Stimulated activated naive CD8-positive, alpha-beta T cell treated with anti-CD3 and anti-CD28 coated beads, Interleukin-15, Interleukin-2, amounts not matched to agents 100 ng/mL and 50 ng/mL, for 24 hours (primary cell): ENCODE measurements around the gene ROBO1.
"Not testable (repeated sequence)": the region's sequence is repeated elsewhere in the genome, so short reads cannot be mapped to it uniquely, and the experiment has no call there.

ENCODE experiments used
- H3K27ac Mint-ChIP-seq: one replicate; pipeline ENCODE4 v1.8.0; 2021; ENCODE audit warnings: mild to moderate bottlenecking, mixed read lengths
- H3K27me3 Mint-ChIP-seq: one replicate; pipeline ENCODE4 v1.8.0; 2021; ENCODE audit warnings: mixed read lengths
- H3K36me3 Mint-ChIP-seq: one replicate; pipeline ENCODE4 v1.8.0; 2021; ENCODE audit warnings: low read depth, mixed read lengths
- H3K4me1 Mint-ChIP-seq: one replicate; pipeline ENCODE4 v1.8.0; 2021; ENCODE audit warnings: low read depth, mixed read lengths
- H3K4me3 Mint-ChIP-seq: one replicate; pipeline ENCODE4 v1.8.0; 2021; ENCODE audit warnings: mild to moderate bottlenecking, mixed read lengths
- H3K9me3 Mint-ChIP-seq: one replicate; pipeline ENCODE4 v1.8.0; 2021; ENCODE audit warnings: mixed read lengths

ROBO1 gene

DNA sequence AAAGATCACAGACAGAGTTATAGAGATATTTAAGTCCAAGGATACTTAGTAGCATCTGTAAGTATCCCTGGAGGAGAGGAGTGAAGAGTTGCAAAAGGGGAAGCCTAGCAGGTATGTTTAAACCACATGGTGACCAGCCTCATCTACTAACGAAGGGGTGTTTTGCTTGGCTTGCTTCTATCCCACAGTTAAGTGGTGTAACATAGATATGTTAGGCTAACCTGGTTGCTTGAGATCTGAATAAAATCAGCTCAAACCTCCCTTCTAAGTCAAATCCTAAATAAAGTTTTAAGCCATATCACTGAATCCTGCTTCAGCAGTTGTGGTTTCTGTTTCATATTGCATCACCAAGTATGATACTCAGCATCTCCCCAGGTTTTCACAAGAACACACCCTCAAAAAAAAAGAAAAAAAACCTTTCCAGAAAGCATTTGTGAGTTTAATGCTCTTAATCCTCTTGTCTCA is 880.2 kb downstream of the ROBO1 start:
- Mint-ChIP-seq H3K9me3 (peaks cover 12% of the 10 kb centered on the region), H3K27ac (no peak overlapping the region), H3K36me3 (no peaks in the 10 kb centered on the region), H3K4me3 (no peak overlapping the region), H3K27me3 (no peaks in the 10 kb centered on the region), H3K4me1 (no peaks in the 10 kb centered on the region)

DNA sequence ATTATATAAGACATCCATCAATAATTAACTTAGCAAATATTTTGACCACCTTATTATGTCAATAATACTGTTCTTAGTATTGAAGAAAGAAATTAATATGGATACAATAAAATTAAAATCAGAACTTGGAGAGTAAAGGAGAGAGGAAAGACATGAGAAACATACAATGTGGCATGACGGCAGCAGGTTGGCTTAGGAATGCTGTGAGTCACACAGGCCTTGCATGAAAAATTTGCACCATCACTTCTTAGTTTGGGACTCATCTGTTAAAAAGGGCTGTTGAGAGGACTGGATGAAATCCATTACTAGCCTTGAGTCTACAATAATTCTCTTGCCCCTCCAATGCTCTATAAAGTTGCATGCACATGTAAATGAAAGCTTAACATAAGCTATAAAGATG is 880.8 kb downstream of the ROBO1 start:
- H3K4me1 Mint-ChIP-seq: no peaks in the 10 kb centered on the region

DNA sequence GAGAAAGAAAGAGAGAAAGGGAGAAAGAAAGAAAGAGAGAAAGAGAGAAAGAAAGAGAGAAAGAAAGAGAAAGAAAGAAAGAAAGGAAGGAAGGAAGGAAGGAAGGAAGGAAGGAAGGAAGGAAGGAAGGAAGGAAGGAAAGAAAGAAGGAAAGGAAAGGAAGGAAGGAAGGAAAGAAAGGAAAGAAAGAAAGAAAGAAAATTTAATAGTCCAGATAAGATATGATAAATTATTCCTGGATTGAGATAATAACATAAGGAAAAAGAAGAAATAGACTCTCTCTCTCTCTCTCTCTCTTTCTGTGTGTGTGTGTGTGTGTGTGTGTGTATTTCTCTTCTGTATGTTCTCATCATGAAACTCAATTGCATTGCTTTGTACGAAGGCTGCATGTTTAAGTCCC is 883.2 kb downstream of the ROBO1 start:
- H3K4me3 Mint-ChIP-seq, H3K36me3 Mint-ChIP-seq, H3K27ac Mint-ChIP-seq, H3K27me3 Mint-ChIP-seq, H3K9me3 Mint-ChIP-seq, H3K4me1 Mint-ChIP-seq: not testable (repeated sequence)

More for the DNA sequence above, 880.8 kb downstream of the ROBO1 start:
- H3K27ac Mint-ChIP-seq: no peak overlapping the region
- no peak overlapping the region for H3K4me3 Mint-ChIP-seq
- peaks cover 15% of the 10 kb centered on the region for H3K9me3 Mint-ChIP-seq
- H3K36me3 Mint-ChIP-seq: no peaks in the 10 kb centered on the region
- no peaks in the 10 kb centered on the region for H3K27me3 Mint-ChIP-seq

DNA sequence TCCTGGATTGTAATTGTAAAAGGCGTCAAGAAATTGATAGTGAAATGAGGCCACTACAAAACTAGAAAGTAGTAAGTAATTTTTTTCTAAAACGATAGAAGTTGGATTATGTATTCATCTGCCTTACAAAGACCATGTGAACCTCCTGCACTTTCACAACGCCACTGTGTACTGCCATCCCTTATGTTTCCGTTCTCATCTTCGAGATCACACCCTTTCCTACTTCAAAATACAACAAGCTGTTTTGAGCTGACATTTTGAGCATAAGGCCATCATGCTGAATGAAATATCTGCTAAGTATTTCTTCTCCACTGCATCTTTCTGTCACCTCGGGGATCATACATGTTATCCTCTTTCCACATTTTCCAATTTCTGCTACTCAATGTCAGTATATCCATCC is 885.5 kb downstream of the ROBO1 start:
- H3K4me1 Mint-ChIP-seq: no peaks in the 10 kb centered on the region
- H3K27ac Mint-ChIP-seq: no peak overlapping the region
- H3K36me3 Mint-ChIP-seq: no peaks in the 10 kb centered on the region
- H3K27me3 Mint-ChIP-seq: no peaks in the 10 kb centered on the region
- H3K4me3 Mint-ChIP-seq: no peak overlapping the region
- peaks cover 3% of the 10 kb centered on the region for H3K9me3 Mint-ChIP-seq

DNA sequence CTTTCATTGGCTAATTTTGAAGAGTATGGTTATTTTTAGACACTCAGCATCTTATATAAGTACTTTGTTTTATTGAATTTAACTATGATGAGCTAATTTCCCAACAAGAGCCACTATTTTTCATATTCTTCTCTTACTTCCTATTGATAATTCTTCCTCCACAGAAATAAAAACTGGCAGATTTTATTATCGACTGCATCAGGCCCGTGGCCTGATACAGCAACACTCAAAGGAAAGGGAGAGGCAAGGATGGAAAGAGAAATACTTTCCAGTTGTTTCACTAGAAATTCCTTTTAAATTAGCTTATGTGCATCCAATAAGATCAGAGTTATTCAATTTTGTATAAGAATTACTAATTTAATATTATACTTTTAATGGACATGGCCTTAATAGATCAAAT is 886.3 kb downstream of the ROBO1 start:
- Mint-ChIP-seq H3K27me3 (no peaks in the 10 kb centered on the region), H3K4me1 (no peaks in the 10 kb centered on the region), H3K36me3 (no peaks in the 10 kb centered on the region), H3K9me3 (peaks cover 3% of the 10 kb centered on the region), H3K27ac (no peak overlapping the region), H3K4me3 (no peak overlapping the region)

DNA sequence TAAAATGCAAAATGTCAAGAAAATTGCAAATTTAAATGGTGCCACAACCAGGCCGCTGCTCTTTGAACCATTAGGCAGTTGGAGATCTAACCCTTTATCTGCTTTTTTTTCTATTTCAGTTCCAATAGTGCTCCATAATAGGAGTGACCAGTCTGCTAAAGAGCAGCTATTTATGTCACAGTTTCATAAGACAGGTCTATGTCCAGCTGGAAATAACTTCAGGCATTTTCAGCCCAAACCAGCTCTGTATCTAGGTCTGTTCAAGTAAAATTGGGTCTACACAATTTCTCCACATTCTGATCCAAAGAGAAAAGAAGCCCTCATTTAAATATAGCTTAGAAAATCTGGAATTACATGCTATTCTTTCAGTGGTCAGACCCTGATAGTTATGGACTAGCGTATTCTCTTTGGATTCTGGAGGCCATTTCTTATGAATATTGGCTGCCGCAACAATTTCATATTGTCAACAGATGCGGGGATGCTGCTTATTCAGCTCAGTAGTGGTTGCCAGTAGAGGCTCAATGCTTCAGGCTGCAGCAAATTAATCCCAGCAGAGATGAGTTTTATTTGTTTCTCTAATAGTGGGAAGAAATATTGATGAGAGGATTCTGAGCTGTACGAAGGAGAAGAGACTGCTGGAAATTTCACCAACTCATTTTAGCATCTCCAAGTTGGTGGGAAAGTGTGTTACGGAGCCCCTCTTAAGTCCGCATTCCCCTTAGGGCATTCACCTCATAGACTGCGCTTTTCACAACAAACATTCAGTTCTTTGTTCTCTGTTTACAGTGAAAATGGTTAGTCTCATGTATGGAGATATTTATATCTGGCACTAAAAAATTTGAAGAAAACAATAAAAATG is 887.0 kb downstream of the ROBO1 start:
- Mint-ChIP-seq H3K4me3 (no peak overlapping the region), H3K27me3 (no peaks in the 10 kb centered on the region), H3K27ac (no peak overlapping the region), H3K4me1 (no peaks in the 10 kb centered on the region), H3K36me3 (no peaks in the 10 kb centered on the region), H3K9me3 (peaks cover 3% of the 10 kb centered on the region)

DNA sequence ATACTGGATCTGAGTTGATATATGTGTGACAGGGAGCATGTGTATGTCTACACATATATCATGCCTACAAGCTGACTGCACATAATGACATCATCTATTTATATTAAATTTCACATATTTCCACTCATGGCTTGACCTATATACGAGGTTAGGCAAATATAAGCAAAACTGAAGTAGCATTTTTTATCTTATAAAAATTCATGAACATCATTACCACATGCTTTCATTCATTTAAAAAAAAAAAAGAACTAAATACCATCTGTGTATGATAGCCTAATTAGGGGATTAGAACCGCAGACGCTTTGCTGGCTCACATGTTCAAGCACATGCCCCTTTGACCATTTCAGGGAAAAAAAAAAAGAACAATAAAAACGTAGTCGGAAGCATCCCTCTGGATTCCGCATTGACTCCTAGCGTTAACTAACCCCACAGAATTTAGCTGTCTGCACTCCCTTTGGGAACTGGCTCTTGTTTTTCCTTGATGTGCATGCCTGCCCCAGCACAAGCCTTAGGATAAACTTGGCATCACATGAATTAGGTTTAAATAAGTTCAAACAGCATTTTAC is 888.4 kb downstream of the ROBO1 start:
- no peaks in the 10 kb centered on the region for H3K27me3 Mint-ChIP-seq
- no peaks in the 10 kb centered on the region for H3K36me3 Mint-ChIP-seq
- no peak overlapping the region for H3K27ac Mint-ChIP-seq
- peaks cover 3% of the 10 kb centered on the region for H3K9me3 Mint-ChIP-seq
- no peak overlapping the region for H3K4me3 Mint-ChIP-seq
- H3K4me1 Mint-ChIP-seq: no peaks in the 10 kb centered on the region

DNA sequence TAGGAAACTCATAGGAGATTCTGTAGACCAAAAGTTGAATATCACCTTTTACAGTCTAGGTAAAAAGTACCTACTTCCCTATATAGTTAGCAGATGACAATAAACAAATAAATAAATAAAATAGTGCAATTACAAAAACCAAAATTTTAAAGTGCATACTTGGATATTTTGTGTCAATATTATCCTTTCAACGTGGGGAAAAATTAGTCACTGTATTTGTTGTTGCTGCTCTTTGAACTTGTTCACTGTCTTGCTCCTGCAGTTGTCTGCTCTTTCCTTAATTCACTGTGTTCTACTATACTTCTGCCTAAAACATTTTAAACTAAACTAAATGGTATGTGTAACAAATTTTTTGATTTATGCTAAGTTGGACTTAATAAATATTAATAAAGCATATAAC is 889.0 kb downstream of the ROBO1 start:
- Mint-ChIP-seq H3K36me3 (no peaks in the 10 kb centered on the region), H3K27me3 (no peaks in the 10 kb centered on the region), H3K4me1 (no peaks in the 10 kb centered on the region), H3K9me3 (peaks cover 3% of the 10 kb centered on the region), H3K27ac (no peak overlapping the region), H3K4me3 (no peak overlapping the region)

DNA sequence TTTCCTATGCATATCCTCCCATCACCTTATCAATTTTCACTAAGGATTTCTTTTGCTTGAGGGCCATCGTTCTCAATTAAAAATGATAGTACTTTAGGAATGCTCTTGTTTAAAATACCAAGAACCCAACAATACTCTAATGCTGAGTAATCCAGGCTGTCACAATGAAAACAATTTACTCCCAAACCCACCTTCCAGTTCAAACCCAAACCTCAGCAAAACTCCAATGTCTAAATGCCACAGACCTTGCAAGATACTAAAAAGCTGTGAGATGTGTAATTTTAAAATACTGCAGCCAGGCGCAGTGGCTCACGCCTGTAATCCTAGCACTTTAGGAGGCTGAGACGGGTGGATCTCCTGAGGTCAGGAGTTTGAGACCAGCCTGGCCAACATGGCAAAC is 889.8 kb downstream of the ROBO1 start:
- Mint-ChIP-seq H3K27ac (no peak overlapping the region), H3K4me3 (no peak overlapping the region), H3K36me3 (no peaks in the 10 kb centered on the region), H3K9me3 (peaks cover 7% of the 10 kb centered on the region), H3K27me3 (no peaks in the 10 kb centered on the region), H3K4me1 (no peaks in the 10 kb centered on the region)

DNA sequence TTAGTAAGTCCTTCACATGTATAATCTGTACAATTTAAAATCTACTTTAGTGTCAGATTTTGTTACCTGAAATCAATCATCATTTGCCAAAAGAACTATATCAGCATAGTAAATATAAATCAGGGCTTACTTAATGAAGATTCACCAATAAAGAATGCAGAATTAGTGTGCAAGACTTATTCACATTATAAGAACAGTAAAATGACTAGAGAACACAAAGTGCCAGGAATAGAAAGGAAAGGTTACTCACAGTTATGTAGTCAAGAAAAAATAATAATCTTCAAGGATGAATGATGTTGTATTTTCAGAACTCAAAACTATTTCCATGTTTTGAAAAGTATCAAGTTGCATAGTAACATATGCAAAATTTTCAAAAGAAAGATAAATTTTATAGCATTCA is 891.9 kb downstream of the ROBO1 start:
- peaks cover 3% of the 10 kb centered on the region for H3K9me3 Mint-ChIP-seq
- H3K27ac Mint-ChIP-seq: no peak overlapping the region
- H3K4me1 Mint-ChIP-seq: no peaks in the 10 kb centered on the region
- H3K27me3 Mint-ChIP-seq: no peaks in the 10 kb centered on the region
- no peak overlapping the region for H3K4me3 Mint-ChIP-seq
- no peaks in the 10 kb centered on the region for H3K36me3 Mint-ChIP-seq

DNA sequence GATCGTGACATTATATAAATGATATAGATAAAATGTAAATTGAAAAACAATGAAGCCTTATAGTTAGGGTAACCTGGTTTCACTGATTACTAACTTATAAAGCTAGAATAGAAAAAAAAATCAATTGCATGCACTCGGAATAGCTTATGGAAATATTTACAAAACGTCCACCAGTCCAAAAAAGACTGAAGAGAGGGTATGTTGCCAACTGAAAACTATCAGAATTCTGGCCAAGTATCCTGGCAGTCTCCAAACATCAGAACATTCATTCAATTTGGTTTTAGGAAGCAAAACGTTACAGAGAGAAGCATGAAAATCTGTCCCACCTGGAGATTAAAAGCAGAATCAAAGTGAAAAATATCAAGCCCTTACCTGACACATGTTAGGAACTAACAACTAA is 892.4 kb downstream of the ROBO1 start:
- Mint-ChIP-seq H3K36me3 (no peaks in the 10 kb centered on the region), H3K4me1 (no peaks in the 10 kb centered on the region), H3K27ac (no peak overlapping the region), H3K27me3 (no peaks in the 10 kb centered on the region), H3K9me3 (peaks cover 3% of the 10 kb centered on the region), H3K4me3 (no peak overlapping the region)

DNA sequence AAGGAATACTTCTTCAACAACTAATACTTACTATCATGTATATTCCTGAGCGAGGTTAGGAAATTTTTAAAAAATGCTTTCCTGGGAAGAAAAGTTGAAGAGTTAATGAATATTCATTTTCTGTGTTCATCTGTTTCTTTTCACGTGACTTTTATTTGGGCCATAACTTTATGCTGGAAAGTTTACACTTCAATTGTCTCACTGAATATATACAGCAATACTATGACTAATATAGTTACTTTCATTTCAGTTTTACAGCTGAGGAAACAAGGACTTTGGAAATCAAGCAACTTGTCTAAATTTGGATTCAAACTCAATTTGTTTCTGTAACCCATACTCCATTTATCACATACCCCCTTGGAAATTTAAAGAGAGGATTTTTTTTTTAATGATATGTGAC is 894.2 kb downstream of the ROBO1 start:
- no peaks in the 10 kb centered on the region for H3K4me1 Mint-ChIP-seq
- H3K4me3 Mint-ChIP-seq: no peak overlapping the region
- no peaks in the 10 kb centered on the region for H3K36me3 Mint-ChIP-seq
- H3K9me3 Mint-ChIP-seq: peaks cover 3% of the 10 kb centered on the region
- no peak overlapping the region for H3K27ac Mint-ChIP-seq
- no peaks in the 10 kb centered on the region for H3K27me3 Mint-ChIP-seq

DNA sequence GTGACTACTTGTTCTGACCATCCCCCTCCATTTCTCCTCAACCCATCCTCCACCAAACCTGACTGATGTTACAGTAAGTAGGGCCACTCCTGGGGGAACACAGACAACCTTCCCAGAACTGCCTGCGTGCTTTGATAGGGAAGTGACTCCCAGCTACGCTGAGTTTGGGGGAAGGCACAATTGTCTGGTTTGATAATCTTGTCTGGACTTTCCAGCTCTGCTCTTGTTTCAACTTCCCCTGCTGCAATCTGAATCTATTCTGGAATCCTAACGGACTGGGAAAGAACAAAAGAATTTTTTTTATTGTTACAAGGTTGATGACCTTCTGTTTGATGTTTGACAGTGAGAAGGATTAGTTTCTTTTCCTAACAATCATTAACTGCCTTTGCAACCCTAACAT is 895.6 kb downstream of the ROBO1 start:
- Mint-ChIP-seq H3K27me3 (no peaks in the 10 kb centered on the region), H3K9me3 (peaks cover 3% of the 10 kb centered on the region), H3K27ac (no peak overlapping the region), H3K4me1 (no peaks in the 10 kb centered on the region), H3K36me3 (no peaks in the 10 kb centered on the region), H3K4me3 (no peak overlapping the region)

DNA sequence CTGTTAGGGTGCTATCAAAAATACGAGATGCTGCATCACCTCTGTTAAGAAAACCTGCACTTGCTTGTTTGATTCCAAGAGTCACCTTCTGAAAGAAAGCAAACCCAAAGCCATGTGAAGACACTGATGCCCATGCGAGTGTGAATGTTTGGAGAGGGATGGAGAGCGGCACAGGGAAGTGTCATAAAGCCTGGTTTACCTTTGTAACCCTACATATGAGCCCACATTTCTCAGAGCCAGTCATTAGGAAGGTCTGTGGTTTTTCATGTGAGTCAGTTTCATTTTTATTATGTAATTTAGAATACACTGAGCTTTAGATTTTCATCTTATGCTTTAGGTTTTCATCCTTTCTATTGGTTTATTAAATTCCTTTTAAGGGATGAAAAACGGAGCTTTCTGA is 896.8 kb downstream of the ROBO1 start:
- Mint-ChIP-seq H3K27ac (no peak overlapping the region), H3K27me3 (no peaks in the 10 kb centered on the region), H3K4me1 (no peaks in the 10 kb centered on the region), H3K36me3 (no peaks in the 10 kb centered on the region), H3K9me3 (peaks cover 3% of the 10 kb centered on the region), H3K4me3 (no peak overlapping the region)

DNA sequence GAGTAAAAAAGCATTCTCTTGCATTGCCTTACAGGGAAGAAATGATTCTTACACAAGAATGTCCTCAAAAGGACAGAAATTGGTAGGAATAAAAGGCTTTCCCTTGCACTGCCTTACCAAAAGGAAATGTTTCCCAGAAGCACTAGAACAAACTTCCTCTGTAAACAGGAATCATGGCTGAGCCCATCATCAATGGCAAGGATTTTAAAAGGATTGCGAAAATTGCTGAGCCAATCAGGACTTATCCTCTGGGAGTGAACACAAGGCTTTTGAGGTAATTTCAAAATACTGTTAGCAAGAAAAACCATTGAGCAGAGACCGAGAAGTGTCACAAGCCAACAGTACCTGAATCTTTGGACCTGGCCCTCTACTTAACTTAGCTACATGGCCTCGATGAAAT is 897.3 kb downstream of the ROBO1 start:
- Mint-ChIP-seq H3K4me3 (no peak overlapping the region), H3K36me3 (no peaks in the 10 kb centered on the region), H3K27ac (no peak overlapping the region), H3K4me1 (no peaks in the 10 kb centered on the region), H3K9me3 (peaks cover 3% of the 10 kb centered on the region), H3K27me3 (no peaks in the 10 kb centered on the region)

DNA sequence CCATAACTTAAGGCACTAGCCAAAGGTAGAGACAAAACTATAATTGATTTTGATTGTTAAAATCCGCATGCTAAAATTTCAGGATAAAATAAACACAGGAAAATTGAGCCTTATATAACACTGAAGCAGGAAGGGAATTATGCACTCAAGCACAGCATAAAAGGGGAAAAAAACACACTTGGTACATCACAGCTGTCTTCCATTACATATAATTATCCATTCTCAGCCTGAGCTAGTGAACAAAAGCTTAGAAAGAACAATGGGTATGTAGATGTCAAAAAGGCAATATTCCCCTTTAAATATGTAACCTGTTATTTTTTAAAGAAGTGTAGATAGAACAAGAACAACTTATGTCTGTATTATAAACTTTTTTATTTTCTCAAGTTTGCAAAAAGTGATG is 899.2 kb downstream of the ROBO1 start:
- Mint-ChIP-seq H3K9me3 (peaks cover 3% of the 10 kb centered on the region), H3K36me3 (no peaks in the 10 kb centered on the region), H3K27me3 (no peaks in the 10 kb centered on the region), H3K27ac (no peak overlapping the region), H3K4me3 (no peak overlapping the region), H3K4me1 (no peaks in the 10 kb centered on the region)
